PC-3 (cell line): Measurements from ENCODE around the gene POLR2F. TPM values are rescaled to one million over a fixed set of nuclear protein-coding genes. Genes with fewer than 3 reads are reported as not detected.

ENCODE experiments used
- ATAC-seq: fragments of 200-7000 bp; cut with Tn5 transposase; 2 replicates; pipeline ENCODE4 v1.9.1; 2020; ENCODE audit warnings: mild to moderate bottlenecking, moderate library complexity
- BruUV-seq: library from RNA; stranded (reverse); fragments of 400-500 nt; replicated peaks from 2 replicates; lab custom pipeline; 2021; lab: Mats Ljungman, UMichigan
- CTCF ChIA-PET: fragments of 300-600 bp; sonication (Branson Sonifier 250); formaldehyde crosslinking; loops from one replicate; lab custom pipeline; 2022; ENCODE audit warnings: antibody characterized with exemption; lab: Charles Lee
- POLR2A ChIA-PET: fragments of 300-600 bp; sonication (Branson Sonifier 250); formaldehyde crosslinking; loops from one replicate; lab custom pipeline; 2022; ENCODE audit warnings: antibody characterized with exemption; ENCODE audit not compliant: unreplicated experiment; lab: Charles Lee
- DNase-seq: peaks from one replicate; pipeline ENCODE4 v3.0.0-alpha.2; 2015
- H2AFZ ChIP-seq: fragments of 300-600 bp; sonication (generic); 2 replicates; pipeline ENCODE4 v1.6.0; 2016; ENCODE audit warnings: antibody characterized with exemption, low read length
- H3F3A ChIP-seq: fragments of 300-600 bp; sonication (generic); one replicate; pipeline ENCODE4 v1.6.0; 2017; ENCODE audit warnings: antibody characterized with exemption, low read length, control low read depth, mild to moderate bottlenecking; ENCODE audit not compliant: unreplicated experiment
- H3K27ac ChIP-seq: fragments of 300-600 bp; sonication (generic); 2 replicates; pipeline ENCODE4 v1.5.1; 2016; ENCODE audit warnings: mild to moderate bottlenecking, low read length
- H3K27me3 ChIP-seq: fragments of 300-600 bp; sonication (generic); 2 replicates; pipeline ENCODE4 v1.6.1; 2016; ENCODE audit warnings: low read length, mixed read lengths
- H3K36me3 ChIP-seq: fragments of 300-600 bp; sonication (generic); 2 replicates; pipeline ENCODE4 v1.6.1; 2016; ENCODE audit warnings: low read depth, mixed run types, low read length, mixed read lengths
- H3K4me1 ChIP-seq: fragments of 300-600 bp; sonication (generic); 2 replicates; pipeline ENCODE4 v1.5.1; 2016; ENCODE audit warnings: low read length; ENCODE audit not compliant: insufficient read depth
- H3K4me2 ChIP-seq: fragments of 300-600 bp; sonication (generic); 2 replicates; pipeline ENCODE4 v1.6.0; 2016; ENCODE audit warnings: low read length
- H3K4me3 ChIP-seq: fragments of 300-600 bp; sonication (generic); 2 replicates; pipeline ENCODE4 v1.5.1; 2016; ENCODE audit warnings: mild to moderate bottlenecking, low read length, mixed read lengths
- H3K79me2 ChIP-seq: fragments of 300-600 bp; sonication (generic); 2 replicates; pipeline ENCODE4 v1.6.1; 2017; ENCODE audit warnings: low read length, mixed read lengths
- H3K9ac ChIP-seq: fragments of 300-600 bp; sonication (generic); 2 replicates; pipeline ENCODE4 v1.6.0; 2016; ENCODE audit warnings: mild to moderate bottlenecking, low read length
- H3K9me2 ChIP-seq: fragments of 300-600 bp; sonication (generic); replicated peaks from 2 replicates; pipeline ENCODE4 v1.6.1; 2016; ENCODE audit warnings: mixed run types, low read length, mixed read lengths
- H3K9me3 ChIP-seq: fragments of 300-600 bp; sonication (generic); 2 replicates; pipeline ENCODE4 v1.6.1; 2016; ENCODE audit warnings: low read length, mixed read lengths
- H4K20me1 ChIP-seq: fragments of 300-600 bp; sonication (generic); 2 replicates; pipeline ENCODE4 v1.6.1; 2016; ENCODE audit warnings: low read length, mixed read lengths
- CTCF ChIP-seq: fragments of 300-600 bp; sonication (generic); conservative IDR thresholded peaks from 2 replicates; pipeline ENCODE4 v1.5.1; 2017; ENCODE audit warnings: antibody characterized with exemption, low read depth, mild to moderate bottlenecking, low read length
- EZH2 ChIP-seq: fragments of 300-600 bp; sonication (generic); IDR thresholded peaks from one replicate; pipeline ENCODE4 v1.6.1; 2017; ENCODE audit warnings: antibody characterized with exemption, mild to moderate bottlenecking, low read length; ENCODE audit not compliant: unreplicated experiment
- EZH2phosphoT487 ChIP-seq: fragments of 300-600 bp; sonication (generic); IDR thresholded peaks from 2 replicates; pipeline ENCODE4 v1.6.1; 2018; ENCODE audit warnings: mild to moderate bottlenecking, antibody characterized with exemption, low read length, borderline replicate concordance
- intact Hi-C: fragments of 100-400 bp; cut with micrococcal nuclease; formaldehyde crosslinking; loops from 2 replicates; pipeline ENCODE4 v1.9.0; 2023
- total RNA-seq: library from RNA; depleted of rRNA; stranded (reverse); fragments of >200 nt; gene quantifications from 2 replicates; pipeline ENCODE4 v1.2.3, GENCODE V29; 2014

POLR2F gene
- total RNA-seq, 1 experiment from 2014 or later: 177 TPM

GRCh38 chr22:37918580-37919270 is 34.8 kb upstream of the POLR2F start:
- Histone ChIP-seq H3K27ac (no peak overlapping the region), H3F3A (no peaks in the 10 kb centered on the region), H3K9ac (no peak overlapping the region), H3K79me2 (no peaks in the 10 kb centered on the region), H3K9me2 (no peaks in the 10 kb centered on the region), H3K36me3 (no peaks in the 10 kb centered on the region), H3K4me2 (no peak overlapping the region), H3K27me3 (no peaks in the 10 kb centered on the region), H2AFZ (no peak overlapping the region), H3K4me1 (no peaks in the 10 kb centered on the region), H4K20me1 (no peaks in the 10 kb centered on the region), H3K4me3 (no peak overlapping the region), H3K9me3 (no peaks in the 10 kb centered on the region)
- no peak for TF ChIP-seq EZH2
- TF ChIP-seq CTCF: no peak
- TF ChIP-seq EZH2phosphoT487: no peak
- no peak for ATAC-seq
- ChIA-PET CTCF (interaction anchor here (0.7 kb wide), 1 partner anchor 14 kb away, joined by 3 read pairs; no protein-coding TSS in a partner anchor), POLR2A (no interaction called here)
- BruUV-seq: no TSS peak
- no peak for DNase-seq
- intact Hi-C loops: no loop called here

- H3F3A ChIP-seq: no peaks in the 10 kb centered on the region
- no peaks in the 10 kb centered on the region for H3K27me3 ChIP-seq
- no TSS peak for BruUV-seq
- DNase-seq (no peak), ATAC-seq (no peak)
- H2AFZ ChIP-seq: no peak overlapping the region
- intact Hi-C loops: no loop called here
- H3K9me3 ChIP-seq: no peaks in the 10 kb centered on the region
- H3K4me3 ChIP-seq: no peak overlapping the region
- H3K27ac ChIP-seq: no peak overlapping the region
- H3K4me2 ChIP-seq: no peak overlapping the region
- TF ChIP-seq EZH2phosphoT487 (no peak), CTCF (no peak), EZH2 (no peak)
- CTCF ChIA-PET: no interaction called here
- POLR2A ChIA-PET: no interaction called here
- H3K79me2 ChIP-seq: no peaks in the 10 kb centered on the region
- no peaks in the 10 kb centered on the region for H4K20me1 ChIP-seq
- H3K9me2 ChIP-seq: no peaks in the 10 kb centered on the region
- no peaks in the 10 kb centered on the region for H3K36me3 ChIP-seq
- no peak overlapping the region for H3K9ac ChIP-seq
- H3K4me1 ChIP-seq: no peaks in the 10 kb centered on the region
These were observed 33.4 kb upstream of the POLR2F start for GRCh38 chr22:37920126-37920525.

- no peaks in the 10 kb centered on the region for H3K79me2 ChIP-seq
- ATAC-seq: no peak
These were observed 31.3 kb upstream of the POLR2F start for GRCh38 chr22:37922191-37922590.

More at GRCh38 chr22:37922191-37922590, 31.3 kb upstream of the POLR2F start:
- no TSS peak for BruUV-seq
- no peak overlapping the region for H3K4me2 ChIP-seq
- no peak overlapping the region for H2AFZ ChIP-seq
- no peak overlapping the region for H3K27ac ChIP-seq
- no peaks in the 10 kb centered on the region for H4K20me1 ChIP-seq
- no peak for TF ChIP-seq EZH2phosphoT487
- TF ChIP-seq CTCF: no peak
- TF ChIP-seq EZH2: no peak
- H3K36me3 ChIP-seq: no peaks in the 10 kb centered on the region
- H3K9ac ChIP-seq: no peak overlapping the region
- DNase-seq: no peak
- no peaks in the 10 kb centered on the region for H3K27me3 ChIP-seq
- no peaks in the 10 kb centered on the region for H3K4me1 ChIP-seq
- H3K4me3 ChIP-seq: no peak overlapping the region
- intact Hi-C loops: no loop called here
- H3K9me2 ChIP-seq: no peaks in the 10 kb centered on the region
- POLR2A ChIA-PET: no interaction called here
- CTCF ChIA-PET: no interaction called here
- no peaks in the 10 kb centered on the region for H3K9me3 ChIP-seq
- no peaks in the 10 kb centered on the region for H3F3A ChIP-seq
